ENCODE results near the gene WWP2. TPM values are rescaled to one million over a fixed set of nuclear protein-coding genes. Genes with fewer than 3 reads are reported as not detected.

WWP2 gene
- total RNA-seq, 2 experiments from 2014 or later = 30.3 to 43.4 TPM

- intact Hi-C loops (cut with micrococcal nuclease; ENCODE audit: unreplicated experiment) = no loop called here
- BruUV-seq (replicated peaks) = no TSS peak
- POLR2A ChIA-PET = interaction anchor here (0.6 to 0.7 kb wide), 2 partner anchors 17 to 25 kb away, joined by 5 to 7 read pairs; no protein-coding TSS in a partner anchor
These were observed 72.8 kb downstream of the WWP2 start for GRCh38 chr16:69834807-69835466.

GRCh38 chr16:69836257-69836656 lies 74.1 kb downstream of the WWP2 start:
- H3K79me2 ChIP-seq (ENCODE audit: insufficient read depth, low read depth, low read length) = no peaks in the 10 kb centered on the region
- H3K4me3 ChIP-seq (ENCODE audit: low read depth, low read length, poor library complexity, severe bottlenecking) = no peak overlapping the region
- peaks cover 5% of the 10 kb centered on the region for H3K36me3 ChIP-seq (ENCODE audit: insufficient read depth, low read length)
- POLR2A ChIA-PET = no interaction called here
- H3K9me2 ChIP-seq (ENCODE audit: insufficient read depth, low read length) = no peaks in the 10 kb centered on the region
- CTCF ChIA-PET (ENCODE audit: unreplicated experiment) = no interaction called here
- no peak overlapping the region for H3K27ac ChIP-seq (ENCODE audit: low read depth, low read length, poor library complexity, severe bottlenecking)
- TF ChIP-seq, protein P1, sequence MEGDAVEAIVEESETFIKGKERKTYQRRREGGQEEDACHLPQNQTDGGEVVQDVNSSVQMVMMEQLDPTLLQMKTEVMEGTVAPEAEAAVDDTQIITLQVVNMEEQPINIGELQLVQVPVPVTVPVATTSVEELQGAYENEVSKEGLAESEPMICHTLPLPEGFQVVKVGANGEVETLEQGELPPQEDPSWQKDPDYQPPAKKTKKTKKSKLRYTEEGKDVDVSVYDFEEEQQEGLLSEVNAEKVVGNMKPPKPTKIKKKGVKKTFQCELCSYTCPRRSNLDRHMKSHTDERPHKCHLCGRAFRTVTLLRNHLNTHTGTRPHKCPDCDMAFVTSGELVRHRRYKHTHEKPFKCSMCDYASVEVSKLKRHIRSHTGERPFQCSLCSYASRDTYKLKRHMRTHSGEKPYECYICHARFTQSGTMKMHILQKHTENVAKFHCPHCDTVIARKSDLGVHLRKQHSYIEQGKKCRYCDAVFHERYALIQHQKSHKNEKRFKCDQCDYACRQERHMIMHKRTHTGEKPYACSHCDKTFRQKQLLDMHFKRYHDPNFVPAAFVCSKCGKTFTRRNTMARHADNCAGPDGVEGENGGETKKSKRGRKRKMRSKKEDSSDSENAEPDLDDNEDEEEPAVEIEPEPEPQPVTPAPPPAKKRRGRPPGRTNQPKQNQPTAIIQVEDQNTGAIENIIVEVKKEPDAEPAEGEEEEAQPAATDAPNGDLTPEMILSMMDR (conservative IDR thresholded peaks at IDR 0.05; ENCODE audit: low read length) = no peak
- TF ChIP-seq EZH2phosphoT487 (IDR thresholded peaks at IDR 0.05; ENCODE audit: borderline replicate concordance, low read depth, low read length) = no peak
- no TSS peak for BruUV-seq (replicated peaks)
- no peaks in the 10 kb centered on the region for H3K4me1 ChIP-seq (ENCODE audit: insufficient read depth, low read length, poor library complexity, severe bottlenecking)
- H3K9me3 ChIP-seq (ENCODE audit: low read length) = no peaks in the 10 kb centered on the region
- DNase-seq (ENCODE audit: low spot score) = no peak
- intact Hi-C loops (cut with micrococcal nuclease; ENCODE audit: unreplicated experiment) = no loop called here
- H3K4me2 ChIP-seq (ENCODE audit: low read length) = no peak overlapping the region
- no peaks in the 10 kb centered on the region for H4K20me1 ChIP-seq (ENCODE audit: insufficient read depth, low read length)
- H2AFZ ChIP-seq (ENCODE audit: low read length) = no peak overlapping the region

More at GRCh38 chr16:69834807-69835466, 72.8 kb downstream of the WWP2 start:
- no peak overlapping the region for H3K4me2 ChIP-seq (ENCODE audit: low read length)
- peaks cover 5% of the 10 kb centered on the region; the same call in 1 of the 2 replicates for H3K36me3 ChIP-seq (ENCODE audit: insufficient read depth, low read length)
- H3K9me3 ChIP-seq (ENCODE audit: low read length) = no peaks in the 10 kb centered on the region
- H3K4me3 ChIP-seq (ENCODE audit: low read depth, low read length, poor library complexity, severe bottlenecking) = no peak overlapping the region
- H3K4me1 ChIP-seq (ENCODE audit: insufficient read depth, low read length, poor library complexity, severe bottlenecking) = no peaks in the 10 kb centered on the region
- CTCF ChIA-PET (ENCODE audit: unreplicated experiment) = no interaction called here
- H3K9me2 ChIP-seq (ENCODE audit: insufficient read depth, low read length) = no peaks in the 10 kb centered on the region
- H2AFZ ChIP-seq (ENCODE audit: low read length) = no peak overlapping the region
- no peak overlapping the region for H3K27ac ChIP-seq (ENCODE audit: low read depth, low read length, poor library complexity, severe bottlenecking)
- no peak for DNase-seq (ENCODE audit: low spot score)
- no peak for TF ChIP-seq EZH2phosphoT487 (IDR thresholded peaks at IDR 0.05; ENCODE audit: borderline replicate concordance, low read depth, low read length)
- TF ChIP-seq, protein P1 (conservative IDR thresholded peaks at IDR 0.05; ENCODE audit: low read length) = no peak
- H3K79me2 ChIP-seq (ENCODE audit: insufficient read depth, low read depth, low read length) = no peaks in the 10 kb centered on the region
- no peaks in the 10 kb centered on the region for H4K20me1 ChIP-seq (ENCODE audit: insufficient read depth, low read length)

- Histone ChIP-seq H2AFZ (ENCODE audit: low read length) (no peak overlapping the region), H3K27ac (ENCODE audit: low read depth, low read length, poor library complexity, severe bottlenecking) (no peak overlapping the region), H3K4me2 (ENCODE audit: low read length) (no peak overlapping the region), H3K4me1 (ENCODE audit: insufficient read depth, low read length, poor library complexity, severe bottlenecking) (no peaks in the 10 kb centered on the region), H4K20me1 (ENCODE audit: insufficient read depth, low read length) (no peaks in the 10 kb centered on the region), H3K36me3 (ENCODE audit: insufficient read depth, low read length) (peaks cover 5% of the 10 kb centered on the region), H3K9me2 (ENCODE audit: insufficient read depth, low read length) (no peaks in the 10 kb centered on the region), H3K9me3 (ENCODE audit: low read length) (no peaks in the 10 kb centered on the region), H3K4me3 (ENCODE audit: low read depth, low read length, poor library complexity, severe bottlenecking) (no peak overlapping the region), H3K79me2 (ENCODE audit: insufficient read depth, low read depth, low read length) (no peaks in the 10 kb centered on the region)
- no TSS peak for BruUV-seq (replicated peaks)
- intact Hi-C loops (cut with micrococcal nuclease; ENCODE audit: unreplicated experiment) = no loop called here
- TF ChIP-seq EZH2phosphoT487 (IDR thresholded peaks at IDR 0.05; ENCODE audit: borderline replicate concordance, low read depth, low read length) = no peak
- TF ChIP-seq, protein P1 (conservative IDR thresholded peaks at IDR 0.05; ENCODE audit: low read length) = no peak
- CTCF ChIA-PET (ENCODE audit: unreplicated experiment) = no interaction called here
- POLR2A ChIA-PET = no interaction called here
- DNase-seq (ENCODE audit: low spot score) = no peak
These were observed 75.2 kb downstream of the WWP2 start for GRCh38 chr16:69837380-69837779.

Data from OCI-LY7 (cell line).